K562 (cell line): Measurements from ENCODE around the gene RHOV. TPM values are rescaled to one million over a fixed set of nuclear protein-coding genes. Genes with fewer than 3 reads are reported as not detected.

Experiments
- ATAC-seq: fragments of 200-7000 bp; cut with Tn5 transposase; 3 replicates; pipeline ENCODE4 v1.9.1; 2020; ENCODE audit warnings: moderate library complexity
- BruUV-seq: library from RNA; stranded (reverse); fragments of 400-500 nt; replicated peaks from 2 replicates; lab custom pipeline; 2021; lab: Mats Ljungman, UMichigan
- CTCF ChIA-PET: fragments of 300-600 bp; formaldehyde crosslinking; extraction: SDS; loops from one replicate; lab custom pipeline; 2021; ENCODE audit warnings: low intra/inter-chr PET ratio; lab: Yijun Ruan, JAX
- POLR2A ChIA-PET: fragments of 300-600, 350-650 bp; sonication (Branson Sonifier 250); formaldehyde crosslinking; extraction: SDS; loops from one replicate; lab custom pipeline; 2021; ENCODE audit warnings: antibody characterized with exemption, inconsistent platforms; lab: Yijun Ruan, JAX
- DNase-seq, 4 experiments: peaks; one replicate each; pipeline versions ENCODE4 v3.0.0 to v3.0.0-alpha.2; 2011 to 2018; ENCODE audit warnings: low spot score in 3 of 4, mixed read lengths in 3 of 4; ENCODE audit errors: extremely low read depth in 1 of 4
- FAIRE-seq: peaks from 2 replicates; lab custom pipeline; 2011; peaks lifted over from hg19 to GRCh38; lab: Jason Lieb, UNC
- H2AFZ ChIP-seq: 2 replicates; pipeline ENCODE4 v1.6.0; 2011; ENCODE audit warnings: low read depth, low read length, control low read depth, inconsistent platforms
- H3K27ac ChIP-seq: fragments of 200-600 bp; 3 replicates; pipeline ENCODE4 v1.8.0; 2011; ENCODE audit warnings: low read depth, mild to moderate bottlenecking, control low read depth, inconsistent platforms, low read length, moderate library complexity, mixed read lengths; ENCODE audit errors: extremely low read depth
- H3K27me3 ChIP-seq, 2 experiments: fragments of 300-600 bp in 1 of 2; 2 replicates in 1 of 2; 3 replicates in 1 of 2; pipeline versions ENCODE4 v1.6.0 to v1.8.0; 2011; ENCODE audit warnings: inconsistent platforms in 2 of 2, low read length in 2 of 2, mild to moderate bottlenecking in 1 of 2, mixed read lengths in 1 of 2, moderate library complexity in 1 of 2; ENCODE audit not compliant: control insufficient read depth in 2 of 2, insufficient read depth in 2 of 2
- H3K36me3 ChIP-seq: fragments of 300-600 bp; 3 replicates; pipeline ENCODE4 v1.8.0; 2011; ENCODE audit warnings: mild to moderate bottlenecking, low read length, inconsistent platforms; ENCODE audit not compliant: control insufficient read depth, insufficient read depth
- H3K4me1 ChIP-seq, 2 experiments: fragments of 200-600 bp in 1 of 2; replicated peaks in 1 of 2; 2 replicates in 1 of 2; 3 replicates in 1 of 2; pipeline versions ENCODE4 v1.5.1 to v1.8.0; 2011; ENCODE audit warnings: inconsistent platforms in 2 of 2, low read length in 2 of 2, mild to moderate bottlenecking in 1 of 2, mixed read lengths in 1 of 2, moderate library complexity in 1 of 2; ENCODE audit not compliant: control insufficient read depth in 2 of 2, insufficient read depth in 2 of 2
- H3K4me2 ChIP-seq: 2 replicates; pipeline ENCODE4 v1.6.1; 2011; ENCODE audit warnings: low read length, control low read depth, inconsistent platforms, mixed read lengths; ENCODE audit not compliant: insufficient read depth
- H3K4me3 ChIP-seq: fragments of 200-600 bp; sonication (generic), shearing (Covaris generic); 2 replicates; pipeline ENCODE4 v1.5.1; 2016; ENCODE audit warnings: control low read depth, inconsistent platforms
- H3K79me2 ChIP-seq: fragments of 200-600 bp; 3 replicates; pipeline ENCODE4 v1.8.0; 2011; ENCODE audit warnings: low read length, inconsistent platforms; ENCODE audit not compliant: control insufficient read depth, insufficient read depth
- H3K9ac ChIP-seq, 2 experiments: 2 replicates each; pipeline versions ENCODE4 v1.6.0 to v1.6.1; 2011; ENCODE audit warnings: low read depth in 2 of 2, low read length in 2 of 2, control low read depth in 1 of 2, inconsistent platforms in 1 of 2, mild to moderate bottlenecking in 1 of 2, mixed read lengths in 1 of 2; ENCODE audit not compliant: insufficient read depth in 1 of 2
- H3K9me1 ChIP-seq: one replicate; pipeline ENCODE4 v1.6.0; 2011; ENCODE audit warnings: inconsistent platforms, mild to moderate bottlenecking, low read length, moderate library complexity; ENCODE audit not compliant: control insufficient read depth, insufficient read depth
- H3K9me3 ChIP-seq: replicated peaks from 2 replicates; pipeline ENCODE4 v1.5.1; 2011; ENCODE audit warnings: low read depth, low read length, inconsistent platforms; ENCODE audit not compliant: control insufficient read depth, insufficient read depth
- H4K20me1 ChIP-seq: replicated peaks from 2 replicates; pipeline ENCODE4 v1.6.1; 2011; ENCODE audit warnings: low read length, inconsistent platforms, mixed read lengths; ENCODE audit not compliant: control insufficient read depth, insufficient read depth
- NR2C1 ChIP-seq, 2 experiments: fragments of 450-650 bp; IDR thresholded peaks; 2 replicates each; pipeline ENCODE4 v1.6.1; 2017; ENCODE audit warnings: mild to moderate bottlenecking in 2 of 2, antibody characterized with exemption in 1 of 2, inconsistent platforms in 1 of 2, missing compliant biosample characterization in 1 of 2, missing genetic modification characterization in 1 of 2
- NR2C2 ChIP-seq, 2 experiments: fragments of 200-800 bp in 1 of 2; sonication (Bioruptor generic) in 1 of 2; sonication (generic) in 1 of 2; formaldehyde crosslinking in 1 of 2; IDR thresholded peaks; 2 replicates each; pipeline versions ENCODE4 v1.6.1 to v1.8.0; 2016 to 2022; ENCODE audit warnings: mild to moderate bottlenecking in 1 of 2, missing compliant biosample characterization in 1 of 2, missing genetic modification characterization in 1 of 2, missing genetic modification reagents in 1 of 2
- ZNF12 ChIP-seq: sonication (generic); formaldehyde crosslinking; IDR thresholded peaks from 2 replicates; pipeline ENCODE4 v1.4.0; 2020; ENCODE audit warnings: mild to moderate bottlenecking, missing genetic modification reagents
- ZNF586 ChIP-seq: fragments of 450-650 bp; formaldehyde crosslinking; conservative IDR thresholded peaks from 2 replicates; pipeline ENCODE4 v1.4.0; 2020; ENCODE audit warnings: mild to moderate bottlenecking, moderate library complexity
- ZNF668 ChIP-seq: fragments of 250-450 bp; sonication (Bioruptor Pico); IDR thresholded peaks from 2 replicates; pipeline ENCODE4 v1.8.0; 2022; ENCODE audit warnings: mild to moderate bottlenecking, inconsistent platforms
- WGBS: fragments of 100-300 bp; shearing (Covaris generic); methylation state at CpG from one replicate; pipeline ENCODE4 v1.1.6; 2016; ENCODE audit warnings: low coverage, mixed read lengths; ENCODE audit not compliant: insufficient coverage; ENCODE audit errors: missing lambda C conversion rate; 5-methylcytosine and 5-hydroxymethylcytosine counted together
- in situ Hi-C: fragments of 300-500 bp; cut with MboI; formaldehyde crosslinking; loops from 4 replicates; pipeline ENCODE4 v1.15.0; 2018; ENCODE audit warnings: inconsistent platforms, mixed read lengths
- intact Hi-C: fragments of 100-400 bp; cut with micrococcal nuclease; formaldehyde crosslinking; loops from 2 replicates; pipeline ENCODE4 v1.14.2; 2022
- polyA plus RNA-seq, 8 experiments: library from polyadenylated mRNA; depleted of rRNA in 4 of 8; stranded (reverse) in 5 of 8; unstranded in 3 of 8; fragments of >200 nt; fragmentation: Nextera tagmentation in 2 of 8; fragmentation: Illumina TruSeq in 1 of 8; extraction: Ambion mirVana in 2 of 8; extraction: Trizol in 1 of 8; gene quantifications; 2 replicates each; pipeline versions ENCODE4 v1.2.1 to v1.2.3, GENCODE V29; 2011 to 2014; ENCODE audit warnings: inconsistent platforms in 1 of 8, missing spikeins in 1 of 8
- total RNA-seq, 7 experiments: library from RNA; depleted of rRNA in 6 of 7; stranded (reverse); fragments of >200 nt in 6 of 7; fragmentation: Illumina TruSeq in 2 of 7; extraction: Trizol in 2 of 7; gene quantifications; 2 replicates each; pipeline versions ENCODE4 v1.2.1 to v1.2.3, GENCODE V29; 2011 to 2021; ENCODE audit warnings: low replicate concordance in 1 of 7

The RHOV gene
- total and polyA plus RNA-seq, 9 of the 15 experiments (the other 6 are each of a cell fraction or from before 2014, with no cell fraction given), result 0.08 to 2.0 (median 1.1) TPM

GRCh38 chr15:40909662-40910630 lies 35.9 kb upstream of the RHOV start:
- Histone ChIP-seq H2AFZ (no peak overlapping the region), H3K9me1 (no peaks in the 10 kb centered on the region), H3K79me2 (no peaks in the 10 kb centered on the region), H3K4me2 (no peak overlapping the region), H4K20me1 (0 out of 2 replicates have a peak, but pooled peaks cover 6% of the 10 kb centered on the region), H3K4me1 (peaks cover 11 to 25% of the 10 kb centered on the region in 2 experiments; a peak in 4 of 5 replicates), H3K27me3 (no peaks in the 10 kb centered on the region), H3K27ac (no peak overlapping the region), H3K4me3 (no peak overlapping the region), H3K9me3 (no peaks in the 10 kb centered on the region), H3K36me3 (peaks cover under 1% of the 10 kb centered on the region; the same call in 1 of the 3 replicates), H3K9ac (no peak overlapping the region)
- in situ Hi-C loops, result loop anchor here (5.0 kb wide), 1 partner anchor 112 kb away; no protein-coding TSS in a partner anchor
- FAIRE-seq (no peak), DNase-seq (no peak), ATAC-seq (no peak)
- TF ChIP-seq NR2C2 (CRISPR knock-in tag; IDR thresholded peaks at IDR 0.05) (peak; percentile 65; the same call in 1 of the 2 replicates), NR2C2 (tag; IDR thresholded peaks at IDR 0.05) (peak; percentile 62), NR2C1 (IDR thresholded peaks at IDR 0.05) (peak; percentile 75), NR2C1 (tag; IDR thresholded peaks at IDR 0.05) (peak; percentile 73; the same call in 1 of the 2 replicates), ZNF12 (no peak), ZNF586 (CRISPR knock-in tag) (no peak), ZNF668 (CRISPR knock-in tag) (no peak)
- intact Hi-C loops, result loop anchor here (5.0 kb wide), 1 partner anchor 57 kb away; no protein-coding TSS in a partner anchor
- BruUV-seq, result no TSS peak
- ChIA-PET POLR2A (interaction anchor here (0.5 to 0.9 kb wide), 3 partner anchors 13 to 445 kb away, joined by 3 to 4 read pairs (median 3); no protein-coding TSS in a partner anchor), CTCF (no interaction called here)
- 66% methylated on average over 17 of the region's 17 CpGs for WGBS
